Cardiac fibroblast (primary cell): ENCODE measurements around the gene AQP5.

ENCODE experiments used
- DNase-seq, 2 donors: peaks; one replicate each; pipeline versions ENCODE4 v3.0.0 to v3.0.0-alpha.2; 2010; ENCODE audit warnings: low read depth in 2 of 2
- H3K4me3 ChIP-seq, 2 donors: replicated peaks in 1 of 2; 1 replicate in 1 of 2; 2 replicates in 1 of 2; pipeline ENCODE4 v1.5.1; 2011; ENCODE audit warnings: low read depth in 2 of 2, low read length in 2 of 2, mild to moderate bottlenecking in 2 of 2, moderate library complexity in 1 of 2
- TF ChIP-seq, protein P1 (sequence below): IDR thresholded peaks from one replicate; pipeline ENCODE4 v1.5.1; 2011; ENCODE audit warnings: low read depth, mild to moderate bottlenecking, low read length, inconsistent platforms

AQP5 gene

DNA sequence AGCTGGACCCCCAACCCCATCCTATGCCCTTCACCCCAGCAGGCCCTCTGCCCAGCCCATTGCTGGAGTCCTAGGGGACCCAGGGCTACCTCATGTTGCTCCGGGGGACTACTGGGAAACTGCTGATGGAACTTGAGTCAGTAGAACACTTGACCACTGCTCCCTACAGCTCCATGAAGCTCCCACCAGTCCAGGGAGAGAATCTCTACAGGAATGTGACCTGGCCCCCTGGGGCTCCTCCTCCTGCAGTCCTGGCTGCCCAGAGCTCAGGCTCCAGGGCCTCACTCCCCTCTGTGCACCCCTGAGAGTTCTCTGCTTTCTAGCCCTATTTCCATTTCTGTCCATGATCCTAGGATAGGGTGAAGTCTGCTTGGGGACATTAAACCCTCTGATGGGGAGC, 22.0 kb upstream of the AQP5 start:
- TF ChIP-seq, protein P1, sequence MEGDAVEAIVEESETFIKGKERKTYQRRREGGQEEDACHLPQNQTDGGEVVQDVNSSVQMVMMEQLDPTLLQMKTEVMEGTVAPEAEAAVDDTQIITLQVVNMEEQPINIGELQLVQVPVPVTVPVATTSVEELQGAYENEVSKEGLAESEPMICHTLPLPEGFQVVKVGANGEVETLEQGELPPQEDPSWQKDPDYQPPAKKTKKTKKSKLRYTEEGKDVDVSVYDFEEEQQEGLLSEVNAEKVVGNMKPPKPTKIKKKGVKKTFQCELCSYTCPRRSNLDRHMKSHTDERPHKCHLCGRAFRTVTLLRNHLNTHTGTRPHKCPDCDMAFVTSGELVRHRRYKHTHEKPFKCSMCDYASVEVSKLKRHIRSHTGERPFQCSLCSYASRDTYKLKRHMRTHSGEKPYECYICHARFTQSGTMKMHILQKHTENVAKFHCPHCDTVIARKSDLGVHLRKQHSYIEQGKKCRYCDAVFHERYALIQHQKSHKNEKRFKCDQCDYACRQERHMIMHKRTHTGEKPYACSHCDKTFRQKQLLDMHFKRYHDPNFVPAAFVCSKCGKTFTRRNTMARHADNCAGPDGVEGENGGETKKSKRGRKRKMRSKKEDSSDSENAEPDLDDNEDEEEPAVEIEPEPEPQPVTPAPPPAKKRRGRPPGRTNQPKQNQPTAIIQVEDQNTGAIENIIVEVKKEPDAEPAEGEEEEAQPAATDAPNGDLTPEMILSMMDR = no peak
- no peak for DNase-seq

DNA sequence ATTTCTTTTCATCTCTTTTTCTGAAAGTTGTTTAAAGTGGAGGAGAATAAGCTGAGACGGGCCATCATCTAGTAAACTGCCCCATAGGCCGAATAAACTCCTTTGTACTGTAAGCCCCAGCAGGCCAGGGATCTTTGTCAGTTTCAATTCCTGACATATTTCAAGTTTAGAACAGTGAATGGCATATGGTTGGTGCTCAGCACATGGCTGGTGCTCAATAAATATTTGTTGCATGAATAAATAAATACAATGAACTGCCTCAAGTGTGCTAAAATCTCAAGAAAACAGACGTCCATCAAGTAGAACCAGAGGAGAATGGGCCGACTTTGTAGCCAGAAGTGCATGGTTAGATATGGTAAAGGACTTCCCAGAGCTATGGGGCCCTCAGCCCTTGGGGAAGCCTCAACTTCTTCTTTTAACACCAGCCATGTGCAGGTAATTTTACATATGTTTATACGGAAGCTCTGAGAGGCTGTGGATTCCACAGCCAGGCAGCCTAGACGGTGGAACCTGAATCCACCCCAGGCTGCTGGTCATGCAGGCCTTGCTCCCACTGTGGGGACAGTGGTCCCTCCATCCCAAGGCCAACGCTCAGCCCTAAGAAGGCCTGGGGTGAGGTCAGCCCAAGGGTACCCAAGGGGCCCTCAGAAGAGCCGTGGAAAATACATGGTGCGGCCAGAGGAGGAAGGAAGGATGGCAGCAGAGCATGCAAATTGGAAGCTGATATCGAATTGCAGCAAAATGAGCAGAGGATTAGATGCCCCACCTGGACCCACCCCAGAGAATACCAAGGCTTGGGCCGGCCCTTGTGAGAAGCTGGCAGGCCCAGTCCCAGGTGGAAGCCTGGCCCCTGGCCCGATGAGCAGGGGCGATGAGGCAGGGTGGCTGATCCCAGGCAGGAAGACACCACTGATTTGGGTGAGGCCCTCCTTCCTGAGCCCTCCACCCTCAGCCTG, 19.8 kb upstream of the AQP5 start:
- H3K4me3 ChIP-seq = no peak overlapping the region
- DNase-seq = no peak
- TF ChIP-seq, protein P1 = no peak

More for the DNA sequence above, 22.0 kb upstream of the AQP5 start:
- H3K4me3 ChIP-seq = no peak overlapping the region

DNA sequence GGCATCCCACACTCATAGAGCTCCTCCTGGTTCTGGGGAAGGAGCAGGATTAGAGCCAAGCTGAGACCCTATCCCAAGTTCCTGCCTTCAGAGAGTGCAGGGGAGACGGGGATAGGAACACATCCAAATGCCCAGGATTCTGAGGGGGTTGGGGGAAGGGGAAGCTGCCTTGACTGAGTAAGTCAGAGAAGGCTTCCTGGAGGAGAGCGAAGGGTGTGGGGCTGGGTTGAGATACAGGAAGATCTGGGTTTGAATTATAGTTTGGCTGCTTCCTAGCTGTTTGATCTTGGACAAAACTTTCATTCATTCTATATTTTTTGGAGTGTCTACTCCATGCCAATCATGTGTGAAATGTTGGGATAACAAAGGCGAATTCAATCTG, 19.2 kb upstream of the AQP5 start:
- no peak for DNase-seq
- TF ChIP-seq, protein P1 = no peak
- no peak overlapping the region for H3K4me3 ChIP-seq

DNA sequence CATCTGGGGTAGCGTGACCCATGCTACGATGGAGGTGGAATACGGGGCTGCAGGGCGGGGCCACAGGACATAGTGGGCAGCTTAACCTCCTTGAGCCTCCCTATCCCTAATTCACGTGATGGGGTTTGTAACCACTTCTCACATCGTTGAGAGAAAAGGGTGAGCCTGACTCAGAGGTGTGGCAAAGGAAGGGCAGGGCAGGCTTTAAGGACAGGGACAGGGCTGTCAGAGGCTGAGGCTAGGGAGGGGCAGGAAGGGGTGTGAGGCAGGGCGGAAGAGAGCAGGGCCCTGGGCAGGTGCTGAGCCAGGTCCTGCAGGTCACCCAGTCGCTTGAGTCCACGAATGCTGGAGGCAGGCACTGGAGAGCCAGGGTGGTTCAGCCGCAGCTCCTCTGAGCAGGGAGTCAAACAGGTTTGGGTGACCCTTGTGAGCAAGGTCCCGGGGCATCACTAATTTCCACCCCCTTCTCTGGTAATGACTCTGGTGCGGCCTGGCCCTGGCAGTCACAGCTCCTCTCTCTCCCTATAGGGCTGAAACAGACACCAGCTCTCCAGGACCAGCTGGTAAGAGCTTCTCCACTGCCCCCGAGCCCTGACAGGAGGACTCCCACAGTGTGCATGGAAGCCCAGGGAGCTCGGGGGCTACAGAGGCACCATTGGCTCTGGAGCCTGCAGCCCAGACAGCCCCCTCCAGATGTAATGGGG, 18.6 kb upstream of the AQP5 start:
- H3K4me3 ChIP-seq = no peak overlapping the region
- no peak for DNase-seq
- TF ChIP-seq, protein P1 = no peak

DNA sequence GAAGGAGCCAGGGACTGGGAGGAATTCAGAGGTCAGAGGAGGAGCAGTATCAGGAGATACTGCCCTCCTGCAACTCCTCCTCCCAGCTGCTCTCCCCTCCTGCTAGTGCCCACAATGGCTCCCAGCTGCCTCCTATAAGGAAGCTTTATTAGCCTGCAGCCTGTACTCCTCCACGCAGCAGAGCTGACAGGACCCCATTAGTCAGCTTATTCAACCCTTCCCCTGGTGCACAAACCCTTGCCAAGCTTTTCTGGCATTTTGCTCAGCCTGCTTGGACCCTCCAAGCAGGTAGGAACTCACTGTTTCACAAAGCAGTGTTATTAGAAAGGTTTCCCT, 18.1 kb upstream of the AQP5 start:
- no peak overlapping the region for H3K4me3 ChIP-seq
- no peak for DNase-seq
- TF ChIP-seq, protein P1 = no peak

DNA sequence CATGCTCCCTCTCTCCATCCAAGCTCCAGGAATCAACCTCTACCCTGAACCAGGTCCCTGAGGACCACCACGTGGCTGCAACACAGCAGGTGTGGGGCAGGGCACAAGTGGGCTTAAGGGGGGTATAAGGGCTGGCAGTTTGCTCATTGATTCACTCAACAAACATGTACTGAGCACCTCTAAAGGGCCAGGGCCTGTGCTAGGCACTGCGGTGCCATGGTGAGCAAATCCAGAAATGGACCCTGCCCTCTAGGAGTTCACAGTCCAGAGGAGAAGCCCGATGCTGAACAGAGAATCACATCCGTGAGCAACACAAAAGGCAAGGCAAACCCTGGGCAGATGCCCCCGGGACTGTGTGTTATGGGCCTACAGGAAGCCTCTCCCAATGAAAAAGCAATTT, 17.6 kb upstream of the AQP5 start:
- H3K4me3 ChIP-seq = no peak overlapping the region
- TF ChIP-seq, protein P1 = no peak
- no peak for DNase-seq
